Stomach (tissue), 9 donors: ENCODE data around the gene STBD1. TPM values are rescaled to one million over a fixed set of nuclear protein-coding genes. Genes with fewer than 3 reads are reported as not detected.

Experiments used
- DNase-seq, 2 donors: peaks; one replicate each; pipeline versions ENCODE4 v3.0.0 to v3.0.0-alpha.2; 2013 to 2019
- H3K27ac ChIP-seq, 5 donors: fragments of 200-600 bp in 4 of 5; sonication (generic) in 4 of 5; one replicate each; pipeline ENCODE4 v1.5.1; 2013 to 2019; ENCODE audit warnings: mild to moderate bottlenecking in 1 of 5, moderate library complexity in 1 of 5
- H3K27me3 ChIP-seq, 3 donors: fragments of 200-600 bp; sonication (generic); one replicate each; pipeline ENCODE4 v1.5.1; 2017 to 2019; ENCODE audit warnings: mixed run types in 1 of 3
- H3K36me3 ChIP-seq, 4 donors: fragments of 200-600 bp; sonication (generic); 1 replicate in 3 of 4; 2 replicates in 1 of 4; pipeline ENCODE4 v1.5.1; 2016 to 2019
- H3K4me1 ChIP-seq, 4 donors: fragments of 200-600 bp; sonication (generic); one replicate each; pipeline ENCODE4 v1.5.1; 2016 to 2019
- H3K4me3 ChIP-seq, 4 donors: fragments of 200-600 bp; sonication (generic) in 3 of 4; one replicate each; pipeline ENCODE4 v1.5.1; 2016 to 2019; ENCODE audit warnings: mild to moderate bottlenecking in 1 of 4
- H3K9me3 ChIP-seq, 4 donors: fragments of 200-600 bp; sonication (generic); one replicate each; pipeline ENCODE4 v1.5.1; 2016 to 2019
- CTCF ChIP-seq, 7 experiments: fragments of 450-650 bp in 4 of 7; fragments of 200-600 bp in 3 of 7; sonication (generic) in 3 of 7; IDR thresholded peaks; one replicate each; pipeline ENCODE4 v1.5.1; 2016 to 2019; ENCODE audit warnings: antibody characterized with exemption in 7 of 7, control low read depth in 2 of 7, mild to moderate bottlenecking in 1 of 7
- EP300 ChIP-seq: sonication (generic); formaldehyde crosslinking; IDR thresholded peaks from one replicate; pipeline ENCODE4 v1.6.1; 2017; ENCODE audit warnings: antibody characterized with exemption
- POLR2A ChIP-seq, 4 donors: fragments of 450-650 bp; IDR thresholded peaks; one replicate each; pipeline ENCODE4 v1.6.1; 2016; ENCODE audit warnings: antibody characterized with exemption in 4 of 4, control low read depth in 2 of 4, mild to moderate bottlenecking in 1 of 4, moderate library complexity in 1 of 4
- POLR2AphosphoS5 ChIP-seq, 3 donors: sonication (generic); formaldehyde crosslinking; IDR thresholded peaks; one replicate each; pipeline ENCODE4 v1.6.1; 2016; ENCODE audit warnings: antibody characterized with exemption in 3 of 3
- WGBS, 5 donors: extraction: QIAGEN DNeasy Blood & Tissue Kit in 3 of 5; methylation state at CpG; one replicate each; pipeline versions ENCODE4 v1.1.5 to v1.1.7; 2013 to 2018; 5-methylcytosine and 5-hydroxymethylcytosine counted together
- intact Hi-C: fragments of 100-400 bp; cut with DNase I; formaldehyde crosslinking; loops from one replicate; pipeline ENCODE4 v1.15.1; 2023; ENCODE audit warnings: low total_unique reads
- polyA plus RNA-seq, 3 donors: library from polyadenylated mRNA; stranded (reverse); fragments of 200-250 nt; gene quantifications; one replicate each; pipeline ENCODE4 v1.2.3, GENCODE V29; 2013
- total RNA-seq, 5 donors: library from RNA; depleted of rRNA; stranded (reverse); fragments of >200 nt; gene quantifications; one replicate each; pipeline versions ENCODE4 v1.1.0 to v1.2.3, GENCODE V29; 2014 to 2016
- donor health status: healthy with polysubstance abuse.
- donor health status: Bipolar disorder and iron deficiency.
- donor health status: healthy.

The STBD1 gene
- total and polyA plus RNA-seq, 8 donors = 0.89 to 29.3 (median 4.1) TPM; not detected in 1

GRCh38 chr4:76311896-76312331 lies 5.4 kb downstream of the STBD1 start:
- TF ChIP-seq POLR2A (IDR thresholded peaks at IDR 0.05) (no peak), CTCF (IDR thresholded peaks at IDR 0.05) (no peak), EP300 (no peak), POLR2AphosphoS5 (IDR thresholded peaks at IDR 0.05) (no peak)
- Histone ChIP-seq H3K4me3 (no peak overlapping the region), H3K36me3 (peaks cover 0 to 18% (median 16%) of the 10 kb centered on the region in 4 donors), H3K9me3 (peaks cover 0 to 13% (median 5%) of the 10 kb centered on the region in 4 donors), H3K4me1 (peaks cover 15 to 36% (median 19%) of the 10 kb centered on the region in 4 donors), H3K27me3 (no peaks in the 10 kb centered on the region), H3K27ac (no peak overlapping the region)
- intact Hi-C loops = no loop called here
- 42 to 67% (median 53%) methylated on average over 1 of the region's 1 CpG for WGBS, 5 donors
- peak in 1 of 2 donors; percentile 7 for DNase-seq

- intact Hi-C loops = no loop called here
- H3K27ac ChIP-seq = no peak overlapping the region
- no peaks in the 10 kb centered on the region for H3K27me3 ChIP-seq
- H3K4me1 ChIP-seq = peaks cover 10 to 31% (median 15%) of the 10 kb centered on the region in 4 donors
- no peak overlapping the region for H3K4me3 ChIP-seq
- WGBS, 5 donors = 34 to 84% (median 67%) methylated on average over 1 of the region's 1 CpG
- peaks cover 0 to 18% (median 5%) of the 10 kb centered on the region in 4 donors for H3K9me3 ChIP-seq
- peaks cover 0 to 18% (median 16%) of the 10 kb centered on the region in 4 donors for H3K36me3 ChIP-seq
- no peak for TF ChIP-seq EP300
- TF ChIP-seq POLR2A (IDR thresholded peaks at IDR 0.05) = no peak
- TF ChIP-seq CTCF (IDR thresholded peaks at IDR 0.05) = no peak
- no peak for TF ChIP-seq POLR2AphosphoS5 (IDR thresholded peaks at IDR 0.05)
- no peak for DNase-seq
Measured at GRCh38 chr4:76312457-76312856, 5.9 kb downstream of the STBD1 start.

- TF ChIP-seq POLR2AphosphoS5 (IDR thresholded peaks at IDR 0.05) (no peak), POLR2A (IDR thresholded peaks at IDR 0.05) (no peak), CTCF (IDR thresholded peaks at IDR 0.05) (no peak), EP300 (no peak)
- intact Hi-C loops = no loop called here
- H3K9me3 ChIP-seq = peaks cover 0 to 20% (median 5%) of the 10 kb centered on the region in 4 donors
- no peaks in the 10 kb centered on the region for H3K27me3 ChIP-seq
- no peak overlapping the region for H3K27ac ChIP-seq
- no peak overlapping the region for H3K4me3 ChIP-seq
- H3K36me3 ChIP-seq = peaks cover 0 to 18% (median 16%) of the 10 kb centered on the region in 4 donors
- no peak for DNase-seq
- H3K4me1 ChIP-seq = peaks cover 2 to 20% (median 4%) of the 10 kb centered on the region in 4 donors
- WGBS, 5 donors = 72 to 83% (median 78%) methylated on average over 2 of the region's 2 CpGs
Measured at GRCh38 chr4:76313547-76313946, 7.0 kb downstream of the STBD1 start.

GRCh38 chr4:76315267-76315918 lies 8.9 kb downstream of the STBD1 start:
- H3K27ac ChIP-seq = no peak overlapping the region
- intact Hi-C loops = no loop called here
- no peak for DNase-seq
- H3K36me3 ChIP-seq = peaks cover 0 to 3% (median 3%) of the 10 kb centered on the region in 4 donors
- no peak for TF ChIP-seq POLR2A (IDR thresholded peaks at IDR 0.05)
- no peaks in the 10 kb centered on the region for H3K27me3 ChIP-seq
- peaks cover 0 to 6% (median 0%) of the 10 kb centered on the region in 4 donors for H3K4me1 ChIP-seq
- H3K9me3 ChIP-seq = peaks cover 0 to 22% (median 8%) of the 10 kb centered on the region in 4 donors
- no peak overlapping the region for H3K4me3 ChIP-seq
- 71 to 80% (median 75%) methylated on average over 7 of the region's 7 CpGs for WGBS, 5 donors

- intact Hi-C loops = no loop called here
Measured at GRCh38 chr4:76316131-76316530, 9.6 kb downstream of the STBD1 start.

More at GRCh38 chr4:76316131-76316530, 9.6 kb downstream of the STBD1 start:
- no peak for TF ChIP-seq EP300
- TF ChIP-seq POLR2AphosphoS5 (IDR thresholded peaks at IDR 0.05) = no peak
- no peak for TF ChIP-seq POLR2A (IDR thresholded peaks at IDR 0.05)
- no peak for TF ChIP-seq CTCF (IDR thresholded peaks at IDR 0.05)
- WGBS, 5 donors = 86 to 99% (median 90%) methylated on average over 1 of the region's 1 CpG
- no peaks in the 10 kb centered on the region for H3K36me3 ChIP-seq
- H3K9me3 ChIP-seq = peaks cover 0 to 24% (median 9%) of the 10 kb centered on the region in 4 donors
- H3K4me1 ChIP-seq = peaks cover 0 to 6% (median 0%) of the 10 kb centered on the region in 4 donors
- H3K27ac ChIP-seq = no peak overlapping the region
- H3K27me3 ChIP-seq = no peaks in the 10 kb centered on the region
- H3K4me3 ChIP-seq = no peak overlapping the region
- DNase-seq = no peak
